HG03039 (cell line): ENCODE measurements around the gene GLG1.
"Not testable (repeated sequence)": the region's sequence is repeated elsewhere in the genome, so short reads cannot be mapped to it uniquely, and the experiment has no call there.

Source experiments
- ATAC-seq: cut with Tn5 transposase; IDR thresholded peaks from one replicate; pipeline ENCODE4 v1.9.1; 2021; ENCODE audit warnings: mild to moderate bottlenecking, moderate library complexity; ENCODE audit not compliant: unreplicated experiment

GLG1 gene

GRCh38 chr16:74450967-74451760, 155.8 kb downstream of the GLG1 start:
- no peak for ATAC-seq

DNA sequence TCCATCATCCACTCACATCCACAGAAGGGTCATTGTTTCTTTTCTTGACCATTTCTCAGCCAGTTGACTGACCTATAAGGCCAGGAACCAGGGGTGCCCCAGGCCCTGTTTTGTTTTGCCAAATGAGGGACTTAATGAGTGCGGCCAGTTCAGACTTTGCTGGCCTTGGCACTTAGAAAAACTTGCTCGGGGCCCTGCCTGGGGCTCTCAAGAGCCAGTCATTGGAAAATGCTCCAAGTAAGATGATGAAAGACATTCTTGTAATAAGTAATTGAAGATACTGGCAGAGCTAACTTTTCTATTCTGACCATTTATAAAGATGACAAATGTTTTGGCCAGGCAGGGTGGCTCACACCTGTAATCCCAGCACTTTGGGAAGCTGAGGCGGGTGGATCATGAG, 156.7 kb downstream of the GLG1 start:
- ATAC-seq, result no peak

DNA sequence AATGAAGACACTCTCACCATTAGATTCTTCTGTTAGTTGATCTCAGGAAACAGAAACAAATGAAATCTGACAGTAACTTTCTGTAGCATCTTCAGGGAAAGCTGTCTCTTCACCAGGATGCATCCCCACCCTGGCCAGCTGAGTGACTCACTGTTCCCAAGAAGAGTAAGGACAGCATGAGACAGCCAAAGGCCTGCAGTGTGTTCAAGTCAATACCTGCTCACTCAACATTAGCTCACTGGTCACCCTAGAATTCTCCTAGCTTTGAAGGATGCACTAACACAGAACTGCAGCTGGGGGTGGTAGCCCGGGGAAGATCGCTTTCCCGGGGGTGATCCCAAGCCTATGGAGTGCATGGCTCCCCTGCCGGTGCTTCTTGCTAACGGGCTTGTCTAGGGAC, 157.4 kb downstream of the GLG1 start:
- no peak for ATAC-seq

DNA sequence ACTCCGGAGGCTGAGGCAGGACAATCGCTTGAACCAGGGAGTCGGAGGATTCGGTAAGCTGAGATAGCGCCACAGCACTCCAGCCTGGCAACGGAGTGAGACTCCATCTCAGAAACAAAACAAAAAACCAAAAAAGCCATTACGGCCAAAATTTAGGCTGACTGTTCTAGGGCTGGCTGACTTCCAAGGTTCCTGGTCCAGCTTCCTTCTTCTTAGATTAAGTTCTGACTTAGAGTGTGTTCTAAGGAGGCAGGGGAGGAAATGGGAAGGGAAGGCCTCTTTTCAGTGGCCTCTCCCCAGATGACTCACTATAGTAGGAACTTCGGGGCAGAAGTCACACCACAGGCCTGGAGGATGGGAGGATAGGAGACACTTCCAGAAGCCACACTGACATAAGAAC, 157.9 kb downstream of the GLG1 start:
- no peak for ATAC-seq

GRCh38 chr16:74447578-74447977, 159.3 kb downstream of the GLG1 start:
- no peak for ATAC-seq

DNA sequence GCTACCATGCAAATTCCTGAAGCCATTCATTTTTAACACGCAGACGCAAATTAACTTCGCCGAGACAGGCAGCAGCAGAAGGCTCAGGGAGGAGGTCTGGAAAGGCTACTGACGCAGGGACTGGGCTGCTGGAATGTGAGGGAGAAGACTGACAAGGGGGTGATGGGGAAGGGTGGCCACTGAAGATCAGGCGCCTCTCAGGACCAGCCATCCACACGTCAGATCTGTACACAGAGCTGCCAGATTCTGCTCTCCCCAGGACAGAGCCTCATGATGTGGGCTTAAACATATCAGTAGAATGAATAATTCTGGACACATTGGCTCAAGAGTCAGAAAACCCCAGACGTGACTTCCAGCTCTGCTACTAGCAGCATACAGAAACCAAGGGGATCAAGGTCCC, 160.0 kb downstream of the GLG1 start:
- no peak for ATAC-seq

DNA sequence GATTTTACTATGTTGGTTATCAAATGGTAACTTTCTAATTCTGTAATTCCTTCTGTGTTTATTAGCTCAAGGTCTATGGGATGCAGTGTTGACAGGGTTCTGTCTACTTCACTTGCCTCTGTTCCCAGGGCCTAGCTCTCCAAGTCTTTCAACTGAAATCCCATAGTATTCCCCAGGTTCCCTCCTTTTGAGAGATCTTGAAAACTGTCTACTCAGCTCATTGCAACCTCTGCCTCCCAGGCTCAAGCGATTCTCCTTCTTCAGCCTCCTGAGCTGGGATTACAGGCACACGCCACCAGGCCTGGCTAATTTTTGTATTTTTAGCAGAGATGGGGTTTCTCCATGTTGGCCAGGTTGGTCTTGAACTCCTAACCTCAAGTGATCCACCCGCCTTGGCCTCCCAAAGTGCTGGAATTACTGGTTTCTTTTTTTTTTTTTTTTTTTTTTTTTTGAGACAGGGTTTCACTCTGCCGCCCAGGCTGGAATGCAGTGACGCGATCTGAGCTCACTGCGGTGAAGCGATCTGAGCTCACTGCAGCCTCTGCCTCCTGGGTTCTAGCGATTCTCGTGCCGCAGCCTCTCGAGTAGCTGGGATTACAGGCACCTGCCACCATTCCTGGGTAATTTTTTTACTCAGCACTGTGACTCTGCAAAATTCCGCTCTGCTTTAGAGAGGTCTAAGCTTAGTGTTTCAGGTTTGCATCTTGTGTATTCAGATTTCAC, 163.1 kb downstream of the GLG1 start:
- ATAC-seq, result not testable (repeated sequence)

DNA sequence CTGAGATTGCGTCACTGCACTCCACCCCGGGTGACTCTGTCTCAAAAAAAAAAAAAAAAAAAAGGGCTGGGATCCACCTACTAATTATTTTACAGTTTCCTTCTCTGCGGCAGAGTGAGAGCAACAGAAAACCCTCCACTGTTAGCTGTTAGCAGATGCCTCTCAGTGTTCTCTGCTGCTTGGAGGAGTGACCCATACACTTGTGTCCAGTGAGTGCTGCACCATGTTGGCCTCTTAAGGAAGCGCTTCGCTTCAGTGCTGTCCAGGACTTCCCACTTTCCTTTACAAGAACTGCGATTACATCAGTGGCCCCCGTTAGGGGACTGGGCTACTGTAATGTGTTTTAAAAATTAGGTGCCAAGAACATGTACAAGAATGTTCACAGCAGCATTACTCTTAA, 167.2 kb downstream of the GLG1 start:
- ATAC-seq, result no peak

DNA sequence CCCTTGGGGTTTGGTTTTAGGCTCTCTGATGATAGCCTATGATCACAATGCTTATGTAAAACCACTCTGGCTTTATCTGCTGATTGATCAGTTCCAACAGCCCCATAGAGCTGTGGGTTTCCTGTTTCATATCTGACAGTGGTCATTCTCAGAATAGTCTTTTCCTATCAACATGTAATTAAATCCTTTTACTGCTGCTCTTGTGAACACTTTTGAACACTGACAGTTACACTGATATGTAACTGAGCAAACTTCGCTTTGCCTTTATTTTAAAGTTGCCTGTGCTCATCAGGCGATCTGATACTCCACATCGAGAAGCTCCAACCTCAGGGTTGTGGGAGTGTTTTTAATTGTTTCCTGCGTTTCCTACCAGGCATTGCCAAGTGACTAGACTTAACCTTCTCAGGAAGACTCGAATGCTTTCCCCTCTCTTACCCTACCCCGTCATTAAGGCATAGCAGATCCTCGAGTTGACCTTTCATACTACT, 168.4 kb downstream of the GLG1 start:
- ATAC-seq, result no peak

- ATAC-seq, result no peak
Measured at GRCh38 chr16:74431516-74431915, 175.4 kb downstream of the GLG1 start.

DNA sequence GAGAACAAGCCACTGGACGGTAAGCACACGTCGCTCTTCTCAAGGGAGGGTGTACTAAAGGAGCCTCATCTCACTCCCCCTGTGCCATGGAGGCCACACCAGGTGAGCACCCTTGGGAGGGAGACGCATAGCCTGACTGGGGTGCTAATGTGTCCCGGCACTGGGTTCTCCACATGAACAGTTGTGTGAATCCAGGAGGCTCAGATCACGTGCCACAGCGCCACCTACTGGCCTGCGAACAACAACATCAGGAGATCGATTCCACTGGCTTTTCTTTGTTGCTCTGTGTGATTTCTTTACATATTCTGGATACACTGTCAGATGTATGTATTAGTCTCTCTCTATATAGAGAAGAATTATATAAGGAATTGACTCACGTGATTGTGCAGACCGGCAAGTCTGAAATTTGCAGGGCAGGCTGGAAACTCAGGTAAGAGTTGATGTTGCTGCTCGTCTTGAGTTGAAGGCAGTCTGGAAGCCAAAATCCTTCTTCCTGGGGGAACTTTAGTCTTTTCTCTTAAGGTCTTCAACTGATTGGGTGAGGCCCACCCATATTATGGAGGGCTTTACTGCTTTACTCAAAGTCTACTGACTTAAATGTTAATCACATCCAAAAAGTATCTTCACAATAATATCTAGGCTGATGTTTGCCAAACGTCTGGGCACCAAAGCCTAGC, 176.7 kb downstream of the GLG1 start:
- peak; percentile 65 for ATAC-seq

DNA sequence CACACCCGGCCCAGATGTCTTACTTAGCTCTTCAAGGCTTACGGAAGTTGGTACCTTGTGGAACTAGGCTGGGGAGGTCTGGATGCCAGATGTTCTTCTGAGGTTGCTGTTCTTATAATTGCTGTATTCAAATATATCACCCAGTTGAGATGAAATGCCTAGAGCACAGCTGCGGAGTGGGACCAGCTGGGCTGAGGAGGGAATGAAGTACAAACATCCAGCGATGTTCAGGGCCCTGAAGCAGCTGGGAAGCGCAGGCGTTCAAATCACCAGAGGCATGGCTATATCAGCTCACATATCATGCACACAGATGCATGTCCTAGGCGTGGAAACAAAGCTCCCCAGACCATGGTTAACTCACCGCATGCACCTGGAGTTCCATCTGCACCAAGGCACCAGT, 178.4 kb downstream of the GLG1 start:
- not testable (repeated sequence) for ATAC-seq

DNA sequence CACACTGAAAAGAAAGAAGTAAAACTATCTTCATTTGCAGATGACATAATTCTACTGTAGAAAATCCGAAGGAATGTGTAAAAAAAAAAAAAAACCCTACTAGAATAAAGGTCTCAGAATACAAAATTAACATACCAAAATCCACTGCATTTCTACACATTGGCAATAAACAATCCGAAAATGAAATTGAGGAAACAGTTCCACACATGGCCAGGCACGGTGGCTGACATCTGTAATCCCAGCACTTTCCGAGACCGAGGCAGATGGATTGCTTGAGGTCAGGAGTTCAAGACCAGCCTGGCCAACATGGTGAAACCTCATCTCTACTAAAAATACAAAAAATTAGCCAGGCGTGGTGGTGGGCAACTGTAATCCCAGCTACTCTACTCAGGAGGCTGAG, 181.2 kb downstream of the GLG1 start:
- not testable (repeated sequence) for ATAC-seq

DNA sequence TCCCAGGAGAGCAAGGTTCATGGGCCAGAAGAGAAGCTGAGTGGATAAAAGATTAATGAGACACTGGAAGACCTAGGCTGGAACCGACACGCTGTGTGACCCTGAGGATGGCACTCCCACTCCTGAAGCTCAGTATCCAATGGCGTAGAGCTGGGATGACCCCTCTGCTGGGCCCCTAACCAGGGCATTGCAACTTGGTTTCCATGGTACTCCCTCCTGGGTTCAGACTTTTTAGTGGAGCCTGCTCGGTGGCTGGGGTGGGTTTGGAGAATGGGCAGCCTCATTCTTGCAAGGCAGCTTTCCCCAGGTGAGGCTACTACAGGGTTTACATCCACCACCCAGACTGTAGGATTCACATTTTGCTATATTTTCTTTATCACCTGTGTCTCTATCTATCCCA, 183.2 kb downstream of the GLG1 start:
- ATAC-seq, result not testable (repeated sequence)

GRCh38 chr16:74422086-74422485, 184.8 kb downstream of the GLG1 start:
- not testable (repeated sequence) for ATAC-seq

GRCh38 chr16:74421482-74421785, 185.5 kb downstream of the GLG1 start:
- not testable (repeated sequence) for ATAC-seq

- ATAC-seq, result not testable (repeated sequence)
Measured at GRCh38 chr16:74420612-74421481, 186.1 kb downstream of the GLG1 start, which contains the start of gene CLEC18B. Gene CLEC18B, minus strand, starts transcription at chr16:74421478. Its CDS starts 208 bp downstream, at chr16:74421270.

DNA sequence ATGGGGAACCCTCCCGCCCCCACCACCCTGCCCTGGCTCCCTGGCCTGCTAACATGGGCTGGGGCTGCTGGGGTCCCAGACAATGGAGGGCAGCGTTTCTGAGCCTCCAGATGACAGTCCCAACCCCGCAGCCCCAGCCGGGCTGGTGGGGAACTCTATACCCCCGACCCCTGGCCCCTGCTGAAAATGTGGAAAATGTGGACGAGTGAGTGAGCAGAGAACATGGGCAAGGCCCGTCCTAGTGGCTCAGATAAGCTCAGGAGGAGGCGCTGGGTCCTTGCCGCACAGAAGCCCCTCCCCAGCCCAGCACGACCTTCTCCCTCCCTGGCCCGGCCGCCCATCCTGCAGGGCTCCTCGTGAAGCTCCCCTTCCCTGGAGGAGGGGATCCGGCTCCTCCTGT, 187.1 kb downstream of the GLG1 start:
- not testable (repeated sequence) for ATAC-seq

DNA sequence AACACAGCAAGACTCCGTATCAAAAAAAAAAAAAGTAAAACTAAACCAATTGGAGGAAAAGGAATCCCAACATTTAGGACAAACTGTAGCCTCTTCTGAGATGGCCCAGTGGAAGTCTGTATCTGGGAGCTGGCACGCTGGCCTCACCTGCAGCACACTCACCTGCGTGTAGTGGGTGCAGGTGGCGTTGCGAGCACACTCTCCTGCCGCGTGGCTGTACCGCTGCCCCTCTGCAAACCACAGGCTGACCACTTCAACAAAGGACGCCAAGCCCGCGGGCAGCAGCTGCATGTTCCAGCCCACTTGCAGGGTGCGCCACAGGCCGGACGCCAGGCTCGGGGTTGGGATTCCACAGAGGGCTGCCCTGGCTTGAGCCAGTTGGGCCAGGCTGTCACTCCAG, 189.0 kb downstream of the GLG1 start:
- not testable (repeated sequence) for ATAC-seq

GRCh38 chr16:74413920-74414319, 193.0 kb downstream of the GLG1 start:
- ATAC-seq, result not testable (repeated sequence)

DNA sequence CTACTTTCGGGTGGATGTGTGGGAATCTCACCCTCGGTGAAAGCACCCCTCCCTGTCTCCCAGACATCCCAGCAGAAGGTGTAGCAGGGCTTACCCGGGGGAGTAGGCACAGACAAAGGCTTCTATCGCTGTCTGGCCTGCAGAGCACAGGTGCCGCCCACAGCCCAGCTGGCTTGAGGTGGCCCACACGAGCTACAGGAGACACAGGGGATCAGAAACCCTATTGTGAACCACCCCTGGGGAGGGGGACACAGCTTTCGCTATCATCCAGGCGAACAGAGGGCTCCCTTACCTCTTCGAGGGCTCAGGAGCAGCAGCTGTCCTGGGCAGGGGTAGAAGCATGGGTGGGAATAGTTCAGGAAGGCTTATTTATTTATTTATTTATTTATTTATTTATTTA, 193.4 kb downstream of the GLG1 start:
- ATAC-seq, result not testable (repeated sequence)
